HG03558 (cell line): ENCODE measurements around the gene TXNDC2.
"Not testable (repeated sequence)": the region's sequence is repeated elsewhere in the genome, so short reads cannot be mapped to it uniquely, and the experiment has no call there.

ENCODE experiments used
- ATAC-seq: cut with Tn5 transposase; IDR thresholded peaks from one replicate; pipeline ENCODE4 v1.9.1; 2021; ENCODE audit warnings: moderate number of reproducible peaks; ENCODE audit not compliant: unreplicated experiment; ENCODE audit errors: extremely low read depth

TXNDC2 gene

DNA sequence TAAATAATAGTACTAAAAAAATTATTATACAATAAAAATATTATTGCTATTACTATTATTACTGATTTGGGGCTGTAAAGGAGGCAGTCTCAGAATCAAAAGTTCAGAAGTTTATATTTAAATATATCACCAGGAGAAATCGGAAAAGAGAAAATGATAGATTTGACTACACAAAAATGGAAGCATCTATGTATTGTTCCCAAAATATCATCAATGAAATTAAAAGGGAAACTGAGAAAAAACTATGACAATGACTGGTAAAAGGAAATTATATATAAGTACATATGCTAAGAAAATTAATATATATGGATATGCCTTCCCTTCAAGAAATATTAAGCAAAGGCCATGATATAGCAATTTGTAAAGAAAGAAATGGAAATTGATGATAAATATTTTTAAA lies 7.7 kb upstream of the TXNDC2 start:
- no peak for ATAC-seq

DNA sequence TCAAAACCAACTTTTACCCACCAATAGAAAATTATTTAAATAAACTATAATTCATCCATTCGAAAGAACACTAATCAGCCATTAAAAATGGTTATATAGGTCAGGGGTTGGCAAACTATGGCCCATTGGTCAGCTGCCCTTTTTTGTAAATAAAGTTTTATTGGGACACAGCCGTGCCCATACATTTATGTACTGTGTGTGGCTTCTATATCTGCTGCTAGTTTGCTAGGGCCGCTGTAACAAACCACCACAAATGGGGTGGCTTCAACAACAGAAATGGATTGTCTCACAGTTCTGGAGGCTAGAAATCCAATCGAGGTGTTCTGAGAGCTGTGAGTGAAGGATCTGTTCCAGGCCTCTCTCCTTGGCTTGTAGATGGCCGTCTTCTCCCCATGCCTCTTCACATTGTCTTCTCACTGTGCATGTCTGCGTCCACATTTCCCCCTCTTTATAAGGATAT lies 7.0 kb upstream of the TXNDC2 start:
- ATAC-seq: no peak

DNA sequence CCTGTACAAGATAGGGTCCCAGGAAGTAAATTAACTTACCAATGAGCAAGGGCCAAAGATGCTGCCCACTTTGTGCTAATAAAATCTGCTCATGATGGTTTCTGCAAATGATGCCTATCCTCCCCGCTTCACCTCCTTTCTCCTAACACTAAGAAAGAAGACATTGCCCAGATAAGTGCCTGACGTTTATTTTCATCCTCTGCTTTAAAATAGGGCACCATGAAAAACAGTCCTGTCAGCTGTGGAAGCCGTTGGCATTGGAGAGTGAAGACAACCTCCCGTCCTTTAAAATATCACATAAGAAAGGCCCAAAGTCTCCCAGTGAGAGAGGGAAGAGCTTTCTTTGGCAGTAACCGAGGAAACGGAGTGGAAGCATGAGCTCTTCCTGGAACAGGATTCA lies 1.7 kb upstream of the TXNDC2 start:
- no peak for ATAC-seq

GRCh38 chr18:9884532-9885140 lies 1.1 kb upstream of the TXNDC2 start:
- no peak for ATAC-seq

DNA sequence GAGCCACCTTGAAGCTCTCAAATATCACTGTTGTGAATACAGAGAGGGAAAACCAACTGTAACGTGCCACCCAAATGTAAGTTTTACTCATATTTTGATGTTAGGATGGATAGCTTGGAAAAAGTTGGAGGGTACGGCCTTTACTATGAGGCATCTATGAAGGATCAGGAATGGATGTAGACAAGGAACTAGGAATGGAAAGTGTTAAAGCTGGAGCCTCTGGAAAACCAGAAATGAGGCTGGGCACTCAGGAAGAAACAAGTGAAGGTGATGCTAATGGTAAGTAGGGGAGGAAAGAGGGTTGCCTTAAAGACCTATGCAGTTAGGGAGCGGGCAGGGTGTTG lies 204 bp downstream of the TXNDC2 start:
- no peak for ATAC-seq

- no peak for ATAC-seq
Measured at GRCh38 chr18:9887992-9888391, 2.2 kb downstream of the TXNDC2 start.

- no peak for ATAC-seq
Measured at GRCh38 chr18:9890196-9890595, 4.4 kb downstream of the TXNDC2 start.

GRCh38 chr18:9890957-9891356 lies 5.2 kb downstream of the TXNDC2 start:
- no peak for ATAC-seq

DNA sequence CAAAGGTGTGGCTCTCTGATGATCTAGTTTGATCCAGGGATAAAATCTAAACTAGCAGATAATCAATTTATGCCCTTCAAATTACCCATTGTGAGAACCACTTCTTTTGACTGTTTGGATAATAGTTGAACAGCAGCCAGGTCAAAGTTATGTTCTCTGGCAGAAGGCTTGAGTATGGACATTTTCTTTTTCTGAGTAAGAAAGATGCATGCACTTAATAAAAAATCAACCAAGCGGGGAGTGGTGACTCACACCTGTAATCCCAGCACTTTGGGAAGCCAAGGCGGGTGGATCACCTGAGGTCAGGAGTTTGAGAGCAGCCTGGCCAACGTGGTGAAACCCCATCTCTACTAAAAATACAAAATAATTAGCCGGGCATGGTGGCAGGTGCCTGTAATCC lies 5.7 kb downstream of the TXNDC2 start:
- ATAC-seq: not testable (repeated sequence)

GRCh38 chr18:9894454-9895068 lies 8.8 kb downstream of the TXNDC2 start:
- ATAC-seq: no peak

- no peak for ATAC-seq
Measured at GRCh38 chr18:9897129-9897528, 11.4 kb downstream of the TXNDC2 start.

DNA sequence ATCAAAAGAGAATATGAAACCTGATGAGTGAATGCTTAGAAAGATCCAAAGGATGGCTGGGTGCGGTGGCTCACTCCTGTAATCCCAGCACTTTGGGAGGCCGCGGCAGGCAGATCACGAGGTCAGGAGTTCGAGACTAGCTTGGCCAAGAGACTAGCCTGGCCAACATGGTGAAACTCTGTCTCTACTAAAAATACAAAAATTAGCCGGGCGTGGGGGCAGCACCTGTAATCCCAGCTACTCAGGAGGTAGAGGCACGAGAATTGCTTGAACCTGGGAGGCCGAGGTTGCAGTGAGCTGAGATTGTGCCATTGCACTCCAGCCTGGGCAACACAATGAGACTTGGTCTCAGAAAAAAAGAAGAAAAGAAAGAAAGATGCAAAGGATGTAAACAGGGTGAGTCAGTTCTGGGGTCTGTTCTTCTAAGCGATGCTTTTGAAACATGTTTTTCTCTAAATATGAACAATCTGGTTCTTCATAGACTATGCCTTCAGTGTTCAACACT lies 12.1 kb downstream of the TXNDC2 start:
- ATAC-seq: not testable (repeated sequence)

- no peak for ATAC-seq
Measured at GRCh38 chr18:9898792-9899549, 13.2 kb downstream of the TXNDC2 start.

DNA sequence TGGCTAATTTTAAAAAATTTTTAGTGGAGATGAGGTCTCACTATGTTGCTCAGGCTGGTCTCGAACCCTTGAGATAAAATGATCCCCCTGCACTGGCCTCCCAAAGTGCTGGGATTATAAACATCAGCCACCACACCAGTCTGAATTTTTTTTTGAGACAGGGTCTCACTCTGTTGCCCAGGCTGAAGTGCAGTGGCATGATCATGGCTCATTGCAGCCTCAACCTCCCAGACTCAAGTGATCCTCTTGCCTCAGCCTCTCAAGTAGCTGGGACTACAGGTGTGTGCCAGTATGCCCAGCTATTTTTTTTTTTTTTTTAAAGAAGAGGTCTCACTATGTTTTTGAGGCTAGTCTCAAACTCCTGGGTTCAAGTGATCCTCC lies 13.8 kb downstream of the TXNDC2 start:
- not testable (repeated sequence) for ATAC-seq

DNA sequence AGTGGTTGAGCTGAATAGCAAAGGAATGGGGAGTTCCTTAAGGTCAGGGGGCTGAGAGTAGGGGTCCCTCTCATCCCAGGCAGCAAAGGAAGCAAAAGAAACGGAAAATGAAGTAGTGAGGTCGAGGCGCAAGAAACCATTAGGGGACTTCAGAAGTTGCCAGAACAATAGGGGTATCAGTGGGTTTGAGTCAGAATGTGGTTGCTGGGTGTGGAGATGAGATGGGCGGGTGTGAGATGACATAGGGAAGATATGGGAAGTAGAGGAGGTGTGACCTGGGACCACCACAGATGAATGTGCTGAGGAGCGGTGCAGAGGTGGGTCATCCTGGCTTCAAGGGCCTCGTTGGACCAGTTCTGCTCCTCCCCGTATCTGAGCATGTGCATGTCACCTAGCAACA lies 14.9 kb downstream of the TXNDC2 start:
- no peak for ATAC-seq

GRCh38 chr18:9901377-9901776 lies 15.6 kb downstream of the TXNDC2 start:
- no peak for ATAC-seq

DNA sequence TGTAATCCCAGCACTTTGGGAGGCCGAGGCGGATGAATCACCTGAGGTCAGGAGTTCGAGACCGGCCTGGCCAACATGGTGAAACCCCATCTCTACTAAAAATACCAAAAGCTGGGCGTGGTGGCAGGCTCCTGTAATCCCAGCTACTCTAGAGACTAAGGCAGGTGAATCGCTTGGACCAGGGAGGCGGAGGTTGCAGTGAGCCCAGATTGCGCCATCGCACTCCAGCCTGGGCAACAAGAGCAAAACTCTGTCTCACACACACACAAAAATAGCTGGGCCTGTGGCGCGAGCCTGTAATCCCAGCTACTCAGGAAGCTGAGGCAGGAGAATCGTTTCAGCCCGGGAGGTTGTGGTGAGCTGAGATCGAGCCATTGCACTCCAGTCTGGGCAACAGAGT lies 16.5 kb downstream of the TXNDC2 start:
- not testable (repeated sequence) for ATAC-seq

- ATAC-seq: no peak
Measured at GRCh38 chr18:9902832-9903231, 17.1 kb downstream of the TXNDC2 start.

GRCh38 chr18:9905401-9905922 lies 19.7 kb downstream of the TXNDC2 start:
- no peak for ATAC-seq

- no peak for ATAC-seq
Measured at GRCh38 chr18:9906481-9906880, 20.7 kb downstream of the TXNDC2 start.

GRCh38 chr18:9907867-9908266 lies 22.1 kb downstream of the TXNDC2 start:
- no peak for ATAC-seq
